MM.1S (cell line): ENCODE data around the gene ZNF638.

Experiments used
- CTCF ChIP-seq: fragments of 300-600 bp; sonication (generic); IDR thresholded peaks from 2 replicates; pipeline ENCODE4 v1.5.1; 2016; ENCODE audit warnings: antibody characterized with exemption, low read length, mixed read lengths
- EZH2 ChIP-seq: fragments of 300-600 bp; sonication (generic); optimal IDR thresholded peaks from 2 replicates; pipeline ENCODE3; 2017; ENCODE audit warnings: low read depth, mild to moderate bottlenecking, antibody characterized with exemption, low read length, mixed read lengths
- EZH2phosphoT487 ChIP-seq: fragments of 300-600 bp; sonication (generic); IDR thresholded peaks from 2 replicates; pipeline ENCODE4 v1.6.1; 2018; ENCODE audit warnings: antibody characterized with exemption, low read length

GRCh38 chr2:71332435-71332796 lies 834 bp downstream of the ZNF638 start:
- TF ChIP-seq CTCF (no peak), EZH2 (no peak), EZH2phosphoT487 (no peak)
